ENCODE measurements around the gene TMEM52B.
A peak's percentile ranks its signal among the peaks of the same experiment; 100 is the strongest.

The TMEM52B gene

DNA sequence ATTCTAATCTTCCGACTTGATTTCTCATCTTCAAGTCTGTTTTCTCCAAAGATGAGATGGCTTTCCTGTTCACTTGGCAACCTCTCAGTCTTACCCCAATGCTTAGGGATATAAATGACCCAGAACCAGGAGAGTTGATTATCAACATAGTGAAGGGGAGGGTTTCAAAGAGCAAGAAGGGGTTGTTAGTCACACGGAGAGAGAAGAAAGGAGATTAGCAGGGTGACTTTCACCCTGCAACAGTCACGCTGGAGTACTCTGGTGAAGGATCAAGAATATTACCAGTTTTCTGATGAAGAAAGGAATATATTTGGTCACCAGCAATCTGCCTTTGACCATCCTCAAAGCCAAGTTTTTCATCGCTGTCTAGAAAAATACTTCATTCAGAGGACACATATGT lies at the start of gene TMEM52B:
Gene TMEM52B (plus strand): TSS at position 212 of the 400 bp plus-strand sequence. CDS start 543 bp downstream, outside the sequence.
- no peak for DNase-seq

DNA sequence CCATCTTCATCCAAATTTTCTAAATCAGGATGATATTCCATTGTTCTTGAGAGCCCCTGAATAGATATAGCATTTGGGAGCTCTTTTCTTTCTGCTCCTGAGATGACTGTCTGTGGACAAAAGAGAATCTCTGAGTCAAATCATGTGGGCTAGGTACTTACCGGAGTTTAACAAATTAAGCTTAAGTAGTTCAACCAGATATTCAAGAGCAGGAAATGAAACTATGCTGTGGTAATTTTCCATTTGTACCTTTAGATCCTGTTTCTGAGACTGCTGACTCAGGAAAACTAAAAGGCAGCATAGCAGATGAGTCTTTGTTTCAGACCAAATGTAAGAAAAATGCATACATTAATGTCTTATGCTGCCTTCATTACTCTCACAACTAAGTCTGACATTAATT lies 48.8 kb upstream of the TMEM52B start, which contains the start of gene CLEC7A:
Gene CLEC7A (minus strand): TSS at position 158 of the 400 bp plus-strand sequence. CDS start 117 bp downstream, at position 41.
- no peak for DNase-seq

DNA sequence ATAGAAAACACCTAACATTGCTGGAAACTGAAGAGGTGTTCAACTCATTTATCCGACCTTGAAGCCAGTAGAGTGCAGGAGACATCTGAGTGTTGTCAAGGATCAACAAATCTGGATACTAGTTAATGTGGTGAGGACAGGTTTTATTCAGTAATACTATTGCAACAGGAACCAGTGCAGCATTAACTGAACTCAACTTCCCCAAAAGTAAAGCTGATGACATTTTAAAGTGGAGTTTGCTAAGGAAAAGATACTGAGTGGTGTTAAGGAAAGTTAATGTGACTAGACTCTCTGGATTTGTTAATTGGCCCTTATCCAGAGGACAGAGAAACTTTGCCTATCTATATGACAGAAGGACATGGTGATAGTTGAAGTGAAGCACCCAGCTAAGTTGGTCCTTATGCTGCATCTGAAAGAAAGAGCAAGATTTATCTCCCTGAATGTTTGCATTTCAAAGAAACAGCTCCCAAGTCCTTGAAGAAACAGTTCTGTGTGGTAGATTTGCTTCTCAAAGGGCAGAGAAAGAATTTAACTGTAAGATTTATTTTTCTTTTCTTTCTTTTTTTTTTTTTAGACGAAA lies 47.6 kb upstream of the TMEM52B start:
- DNase-seq = no peak

DNA sequence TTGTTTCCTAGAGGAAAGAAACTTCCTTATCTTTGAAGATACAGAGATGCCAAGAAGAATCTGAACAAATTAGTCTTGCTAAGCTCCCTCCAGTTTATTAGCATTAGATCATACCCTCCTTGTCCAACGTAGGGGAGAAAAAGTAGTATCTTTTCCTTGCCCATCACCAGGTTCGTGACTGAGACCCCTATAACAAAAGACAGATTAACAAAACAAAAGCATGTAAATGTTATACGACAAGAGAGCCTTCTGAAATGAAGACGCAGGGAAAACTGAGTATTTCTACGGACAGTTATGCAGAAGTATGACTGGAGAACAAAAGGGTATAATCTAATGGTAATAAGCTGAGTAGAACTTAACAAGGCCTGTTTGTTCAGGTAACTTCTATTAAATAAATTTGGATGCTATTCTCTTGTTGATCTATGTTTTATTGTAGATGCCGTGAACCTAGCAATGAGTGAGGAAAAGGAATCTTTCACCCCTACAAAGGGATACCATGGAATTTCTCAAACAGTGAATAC lies 45.9 kb upstream of the TMEM52B start:
- no peak for DNase-seq

DNA sequence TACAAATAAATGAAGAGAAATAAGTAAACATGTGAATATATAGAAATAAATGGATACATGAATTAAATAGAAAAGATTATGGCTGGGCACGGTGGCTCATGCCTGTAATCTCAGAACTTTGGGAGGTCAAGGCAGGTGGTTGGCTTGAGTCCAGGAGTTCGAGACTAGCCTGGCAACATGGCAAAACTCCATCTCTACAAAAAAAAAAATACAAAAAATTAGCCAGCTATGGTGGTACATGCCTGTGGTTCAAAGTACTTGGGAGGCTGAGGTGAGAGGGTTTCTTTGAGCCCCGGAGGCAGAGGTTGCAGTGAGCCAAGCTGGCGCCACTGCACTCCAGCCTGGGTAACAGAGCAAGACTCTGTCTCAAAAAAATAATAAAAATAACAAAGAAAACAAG lies 43.7 kb upstream of the TMEM52B start:
- DNase-seq = no peak

DNA sequence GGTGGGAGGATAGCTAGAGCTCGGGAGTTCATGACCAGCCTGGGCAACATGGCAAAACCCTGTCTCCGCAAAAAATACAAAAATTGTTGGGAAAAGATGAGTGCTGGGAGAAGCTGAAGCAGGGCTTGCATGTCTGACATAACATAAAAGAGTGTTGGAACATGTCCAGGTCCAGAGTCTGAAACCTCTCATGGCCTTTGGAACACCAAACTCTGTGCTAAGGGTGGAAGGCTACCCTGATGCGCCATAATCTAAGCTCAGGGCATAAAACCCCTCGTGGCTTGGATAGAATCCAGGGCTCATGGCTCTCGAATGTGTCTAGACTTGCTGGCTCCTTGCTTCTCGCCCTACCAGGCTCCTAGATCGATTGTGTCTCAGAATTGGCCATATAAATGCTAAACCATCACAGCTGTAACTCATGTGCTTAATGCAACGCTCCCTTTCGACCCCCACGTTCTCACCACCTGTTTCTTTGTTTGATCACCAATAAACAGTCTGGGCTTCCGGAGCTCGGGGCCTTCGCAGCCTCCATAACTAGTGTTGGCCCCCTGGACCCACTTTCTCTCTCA lies 42.1 kb upstream of the TMEM52B start:
- DNase-seq = no peak

DNA sequence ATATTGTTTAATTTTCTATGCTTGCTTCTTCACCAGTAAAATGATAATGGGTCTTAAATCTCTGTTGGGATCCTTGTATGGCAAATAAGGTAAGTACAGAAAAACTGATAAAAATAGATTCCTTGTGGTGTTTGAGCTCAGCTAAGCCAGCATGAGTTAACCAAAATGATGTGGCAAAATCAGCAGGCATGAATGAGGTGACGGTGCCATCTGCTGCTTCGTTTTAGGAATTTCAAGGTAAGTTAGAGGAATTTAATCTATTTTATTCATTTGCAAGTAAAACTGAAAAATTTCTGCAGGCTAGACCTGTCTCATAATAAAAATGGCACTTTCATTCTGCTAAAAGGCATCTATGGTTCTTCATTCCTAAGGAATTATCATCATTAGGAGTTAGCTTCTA lies 38.8 kb upstream of the TMEM52B start:
- DNase-seq = no peak

DNA sequence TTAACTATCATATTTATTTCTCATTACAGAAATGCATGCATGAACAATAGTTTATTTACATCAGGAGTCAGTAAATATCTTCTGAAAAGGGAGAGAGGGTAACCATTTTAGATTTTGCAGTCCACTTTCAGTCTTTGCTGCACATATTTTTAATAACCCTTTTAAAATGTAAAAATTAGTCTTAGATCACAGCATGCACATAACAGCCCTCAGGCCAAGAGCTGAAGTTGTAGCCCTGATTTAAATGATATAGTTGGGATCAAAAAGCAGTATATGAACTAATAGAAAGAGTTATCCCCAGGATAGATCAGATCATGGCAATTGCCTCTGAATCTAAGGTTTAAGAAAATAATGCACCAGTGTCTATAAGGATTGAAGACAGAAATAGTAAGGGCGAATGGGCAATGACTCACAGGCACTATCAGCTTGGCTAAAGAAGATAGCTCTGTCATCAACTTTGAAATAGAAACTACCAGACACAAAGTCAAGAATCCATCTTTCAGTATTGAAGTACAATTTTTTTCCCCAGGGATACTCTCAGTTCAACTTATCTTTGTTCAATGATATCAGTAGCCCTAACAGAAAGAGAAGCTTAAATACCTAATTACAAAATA lies 35.7 kb upstream of the TMEM52B start:
- DNase-seq = no peak

DNA sequence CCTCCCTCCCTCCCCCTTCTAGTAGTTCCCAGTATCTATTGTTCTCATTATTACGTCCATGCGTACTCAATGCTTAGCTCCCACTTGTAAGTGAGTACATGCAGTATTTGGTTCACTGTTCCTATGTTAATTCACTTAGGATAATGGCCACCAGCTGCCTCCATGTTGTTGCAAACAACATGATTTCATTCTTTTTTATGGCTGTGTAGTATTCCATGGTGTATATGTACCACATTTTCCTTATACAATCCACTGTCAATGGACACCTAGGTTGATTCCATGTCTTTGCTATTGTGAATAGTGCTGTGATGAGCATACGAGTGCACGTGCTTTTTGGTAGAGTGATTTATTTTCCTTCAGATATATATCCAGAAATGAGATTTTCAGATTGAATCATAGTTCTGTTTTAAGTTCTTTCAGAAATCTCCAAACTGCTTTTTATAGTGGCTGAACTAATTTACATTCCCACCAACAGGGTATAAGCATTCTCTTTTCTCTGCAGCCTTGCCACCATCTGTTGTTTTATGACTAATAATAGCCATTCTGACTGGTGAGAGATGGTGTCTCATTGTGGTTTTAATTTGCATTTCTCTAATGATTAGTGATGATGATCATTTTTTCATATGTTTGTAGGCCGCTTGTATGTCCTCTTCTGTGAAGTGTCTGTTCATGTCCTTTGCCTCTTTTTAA lies 31.0 kb upstream of the TMEM52B start:
- DNase-seq = no peak

DNA sequence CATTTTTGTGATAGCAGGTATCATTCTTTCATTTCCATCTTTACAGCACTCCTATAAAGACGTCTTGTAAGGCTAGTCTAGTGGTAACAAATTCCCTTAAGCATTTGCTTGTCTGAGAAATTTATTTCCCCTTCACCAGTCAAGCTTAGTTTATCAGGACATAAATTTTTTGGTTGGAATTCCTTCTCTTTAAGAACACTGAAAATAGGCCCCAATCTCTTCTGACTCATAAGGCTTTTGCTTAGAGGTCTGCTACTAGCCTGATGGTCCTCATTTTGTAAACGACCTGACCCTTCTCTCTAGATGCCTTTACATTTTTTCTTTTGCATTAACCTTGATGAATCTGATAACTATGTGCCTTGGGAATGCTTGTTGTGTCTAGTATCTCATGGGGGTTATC lies 27.2 kb upstream of the TMEM52B start:
- DNase-seq = no peak

DNA sequence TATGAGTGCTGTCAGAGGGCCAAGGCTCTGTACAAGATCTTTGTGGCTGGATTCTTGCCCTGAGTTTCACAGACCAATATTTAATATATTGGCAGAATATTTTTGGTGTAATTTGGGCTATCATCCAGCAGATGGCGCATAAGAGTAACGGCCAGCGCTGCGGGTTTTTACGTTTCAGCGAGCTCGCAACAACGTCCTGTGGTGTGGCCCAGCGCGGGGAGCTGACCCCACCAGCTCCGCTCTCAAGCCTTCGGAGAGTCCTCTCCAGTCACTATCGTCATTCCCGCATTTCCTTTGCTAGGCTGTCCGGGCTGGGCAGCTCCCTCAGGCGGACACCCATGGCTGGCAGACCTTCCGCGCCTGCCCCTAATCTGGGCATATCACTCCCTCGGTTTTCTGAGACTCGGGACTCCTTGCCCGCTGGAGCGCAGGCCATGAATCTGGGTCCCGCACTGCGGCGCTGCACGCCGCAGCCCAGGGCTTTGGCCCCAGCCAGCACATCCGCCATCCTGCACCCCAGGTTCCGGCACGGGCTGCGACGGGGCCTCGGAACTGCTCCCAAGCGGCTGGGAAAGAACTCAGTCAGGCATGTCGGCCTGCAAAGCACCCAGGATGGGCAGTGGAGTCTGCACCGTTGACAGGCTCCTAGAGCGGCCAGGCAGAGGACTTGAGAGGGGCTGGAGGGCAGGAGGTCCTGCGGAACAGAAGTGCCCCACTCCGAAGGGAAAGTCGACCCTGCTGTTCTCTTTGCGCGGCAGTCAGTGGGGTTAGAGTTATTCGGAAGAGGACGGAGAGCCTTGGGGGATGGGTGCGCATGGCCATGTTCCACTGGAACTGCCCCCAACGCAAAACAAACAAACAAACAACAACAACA lies 25.3 kb upstream of the TMEM52B start:
- peak; percentile 27 for DNase-seq

DNA sequence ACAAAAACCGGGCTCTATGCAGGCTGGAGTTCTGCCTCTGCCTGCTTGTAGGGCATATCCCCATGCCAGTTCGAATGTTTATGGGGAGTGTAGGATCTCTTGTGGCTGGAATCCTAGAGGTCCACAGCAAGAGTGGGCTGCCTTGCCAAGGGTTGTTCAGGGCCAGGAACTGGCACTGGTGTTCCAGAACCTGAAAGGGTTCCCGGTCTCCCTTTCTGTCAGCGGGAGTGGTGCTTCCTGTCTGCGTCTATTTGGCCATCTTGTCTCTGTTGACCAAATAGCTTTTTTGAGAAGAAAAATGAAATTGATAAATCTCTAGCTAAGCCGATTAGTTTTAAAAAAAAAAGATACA lies 24.7 kb upstream of the TMEM52B start:
- no peak for DNase-seq

DNA sequence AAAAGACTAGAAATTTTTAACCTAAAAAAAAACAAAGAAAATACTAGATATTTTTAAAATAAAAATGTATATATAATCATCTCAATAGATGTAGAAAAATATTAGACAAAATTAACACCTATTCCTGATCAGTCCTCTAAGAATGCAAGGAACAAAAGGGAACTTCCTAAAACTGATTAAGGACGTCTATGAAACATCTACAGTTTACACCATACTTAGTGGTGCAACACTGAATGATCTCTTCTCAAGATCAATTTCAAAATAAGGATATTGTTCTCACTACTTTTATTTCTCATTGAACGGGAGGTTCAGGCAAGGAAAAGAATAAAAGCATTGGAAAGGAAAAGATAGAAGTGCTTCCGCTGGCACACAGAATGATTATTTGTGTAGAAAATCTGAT lies 22.9 kb upstream of the TMEM52B start:
- no peak for DNase-seq

DNA sequence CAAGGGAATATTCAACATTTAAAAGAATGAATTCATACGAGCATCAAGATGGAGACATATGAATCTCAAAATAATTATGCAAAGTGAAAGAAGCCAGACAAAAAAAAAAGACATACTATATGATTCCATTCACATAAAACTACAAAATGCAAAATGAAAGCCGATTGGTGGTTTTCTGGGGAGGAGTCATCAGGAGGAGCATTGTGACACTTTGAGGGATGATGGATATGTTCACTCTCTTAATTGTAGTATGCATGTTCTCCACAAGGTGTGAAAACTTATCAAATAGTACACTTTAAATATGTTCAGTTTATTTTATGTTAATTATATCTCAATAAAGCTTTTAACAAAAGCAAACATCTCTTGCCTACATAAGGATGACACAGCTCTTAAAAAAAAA lies 20.4 kb upstream of the TMEM52B start:
- no peak for DNase-seq

DNA sequence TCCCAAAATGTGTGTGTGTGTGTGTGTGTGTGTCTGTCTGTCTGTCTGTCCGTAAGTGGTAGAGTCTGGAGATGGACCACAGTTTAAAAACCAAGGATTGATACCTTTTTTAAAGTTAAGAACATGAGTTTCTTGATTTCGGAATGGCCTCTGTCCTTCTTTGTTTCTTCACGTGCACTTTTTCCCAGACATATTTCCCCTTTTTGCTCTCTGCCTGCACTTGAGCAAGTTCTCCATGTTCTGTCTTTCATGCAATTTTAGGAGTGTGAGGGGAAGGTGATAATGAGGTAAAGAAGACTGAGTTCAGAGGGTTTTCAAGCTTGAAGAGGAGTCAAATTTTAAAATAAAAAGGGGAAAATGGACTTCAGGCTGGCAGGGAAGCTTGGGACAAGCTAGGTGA lies 19.6 kb upstream of the TMEM52B start:
- no peak for DNase-seq

DNA sequence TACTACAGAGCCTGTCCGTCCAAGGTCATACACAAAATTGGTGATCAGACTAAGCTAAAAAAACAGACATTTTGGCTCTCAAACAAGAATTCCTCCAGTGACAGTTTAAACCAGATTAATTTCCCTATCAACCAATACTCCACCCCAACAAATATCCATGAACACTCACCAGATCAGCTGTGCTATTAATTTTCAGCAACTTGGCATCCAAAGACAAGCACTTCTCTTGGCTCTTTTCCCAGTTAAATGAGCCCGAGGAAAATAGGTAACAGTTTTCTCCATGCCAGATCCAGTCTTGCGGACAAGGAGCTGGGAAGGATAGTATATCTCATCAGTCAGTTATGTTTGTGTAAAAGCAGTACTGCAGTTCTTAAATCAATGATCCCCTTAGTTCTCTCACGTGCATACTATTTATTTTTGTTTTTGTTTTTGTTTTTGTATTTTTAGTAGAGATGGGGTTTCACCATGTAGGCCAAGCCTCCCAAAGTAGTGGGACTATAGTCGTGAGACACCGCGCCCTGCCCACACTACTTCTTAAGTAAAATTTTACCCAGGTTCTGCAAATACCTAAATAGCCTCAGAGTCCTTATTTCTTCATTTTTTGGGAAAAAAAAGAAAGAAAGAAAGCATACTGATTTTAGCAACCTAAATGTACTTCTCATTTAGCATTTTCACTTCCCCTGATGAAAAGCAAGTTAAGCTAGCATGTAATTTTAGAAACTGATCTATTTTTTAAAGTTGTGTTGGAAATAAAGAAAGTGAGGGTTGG lies 18.0 kb upstream of the TMEM52B start:
- no peak for DNase-seq

DNA sequence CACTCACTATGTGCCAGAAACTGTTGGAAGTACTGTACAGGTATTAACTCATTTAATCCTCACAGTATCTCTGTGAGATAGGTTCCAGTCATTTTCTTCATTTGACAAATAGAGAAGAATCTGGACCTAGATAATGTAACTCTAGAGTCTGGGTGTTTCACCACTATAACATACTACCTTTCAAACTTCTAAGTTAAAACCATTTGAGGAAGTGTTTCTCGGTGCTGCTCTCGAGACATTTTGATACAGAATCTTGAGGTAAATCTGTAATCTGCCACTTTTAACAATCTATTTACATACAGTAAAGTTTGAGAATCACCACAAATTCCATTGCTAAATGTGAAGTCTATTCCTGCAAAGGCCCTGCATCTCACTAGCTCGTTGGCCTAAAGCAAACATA lies 15.7 kb upstream of the TMEM52B start:
- no peak for DNase-seq

DNA sequence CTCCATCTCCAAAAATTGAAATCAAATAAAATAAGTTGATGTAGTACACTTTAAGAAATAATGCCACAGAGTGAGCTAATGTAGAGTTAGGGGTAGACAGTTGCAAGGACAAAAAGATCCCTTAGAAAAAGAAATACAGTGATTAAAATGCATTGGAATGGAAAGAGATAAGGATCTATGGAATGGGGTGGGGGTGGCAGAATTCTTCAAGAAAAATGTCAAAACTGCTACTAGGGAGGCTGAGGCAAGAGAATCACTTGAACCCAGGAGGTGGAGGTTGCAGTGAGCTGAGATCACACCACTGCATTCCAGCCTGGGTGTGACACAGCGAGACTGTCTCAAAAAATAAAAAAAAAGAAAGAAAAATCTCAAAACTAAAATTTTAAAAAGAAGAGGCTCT lies 13.4 kb upstream of the TMEM52B start:
- no peak for DNase-seq

DNA sequence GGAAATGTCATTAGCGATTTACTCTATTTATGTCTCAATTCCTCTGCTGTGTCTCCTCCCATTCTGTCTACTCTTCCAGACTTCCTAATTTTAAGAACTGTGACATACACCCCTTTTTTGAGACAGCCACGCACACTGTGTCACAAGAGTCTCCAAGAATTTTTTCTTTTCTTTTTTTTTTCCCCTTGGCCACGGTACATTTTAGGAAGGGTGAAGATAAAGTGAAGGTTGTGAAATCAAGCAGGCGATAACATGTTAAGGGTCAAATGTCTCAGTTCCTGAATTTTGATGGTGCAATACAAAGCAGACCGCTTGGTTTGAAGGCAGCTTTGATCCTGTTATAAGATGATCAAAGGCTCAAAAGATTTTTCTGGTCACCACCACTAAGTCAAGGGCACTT lies 11.2 kb upstream of the TMEM52B start:
- no peak for DNase-seq

DNA sequence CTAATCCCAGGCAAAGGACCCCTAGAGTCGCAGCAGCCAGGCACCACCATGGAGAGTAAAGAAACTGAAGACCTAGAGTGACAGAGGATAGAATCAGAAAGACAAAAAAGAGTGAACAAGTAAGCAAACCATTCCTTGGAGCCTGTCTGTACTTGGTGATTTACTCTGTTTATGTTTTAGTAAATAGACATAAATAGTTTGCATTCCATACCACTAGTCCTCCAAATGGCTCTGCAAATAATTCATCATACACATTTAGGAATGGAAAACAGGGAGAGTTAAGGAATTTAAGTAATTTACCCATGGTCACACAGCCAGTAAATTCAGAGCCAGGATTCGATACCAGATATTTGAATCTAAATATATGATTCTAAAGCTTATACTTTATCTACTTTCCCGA lies 9.7 kb upstream of the TMEM52B start:
- no peak for DNase-seq

DNA sequence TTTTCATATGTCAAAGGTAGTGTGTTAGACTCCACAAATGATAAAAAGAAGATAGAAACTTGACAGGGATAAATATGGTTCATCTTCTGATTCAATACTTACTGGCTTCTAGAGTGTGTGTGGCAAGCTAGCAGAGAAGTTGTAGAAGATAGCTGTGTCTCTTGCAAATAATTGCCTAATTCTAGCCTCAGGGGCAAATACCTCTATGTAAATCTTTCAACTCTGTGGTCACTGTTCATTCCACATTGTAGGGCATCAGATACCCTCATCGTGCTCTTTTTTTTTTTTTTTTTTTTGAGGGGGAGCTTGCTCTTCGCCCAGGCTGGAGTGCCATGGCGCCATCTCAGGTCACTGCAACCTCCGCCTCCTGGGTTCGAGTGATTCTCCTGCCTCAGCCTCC lies 8.6 kb upstream of the TMEM52B start:
- DNase-seq = no peak

Data from NCI-H2107 (cell line).